OCI-M2 (cell line): ENCODE measurements around the gene TMEM134.

Source experiments
- DNase-seq: peaks from one replicate; lab custom pipeline; 2025; ENCODE audit not compliant: unreplicated experiment; lab: John Stamatoyannopoulos, UW

Gene TMEM134

GRCh38 chr11:67463680-67464410 lies 5.2 kb downstream of the TMEM134 start:
- no peak for DNase-seq

DNA sequence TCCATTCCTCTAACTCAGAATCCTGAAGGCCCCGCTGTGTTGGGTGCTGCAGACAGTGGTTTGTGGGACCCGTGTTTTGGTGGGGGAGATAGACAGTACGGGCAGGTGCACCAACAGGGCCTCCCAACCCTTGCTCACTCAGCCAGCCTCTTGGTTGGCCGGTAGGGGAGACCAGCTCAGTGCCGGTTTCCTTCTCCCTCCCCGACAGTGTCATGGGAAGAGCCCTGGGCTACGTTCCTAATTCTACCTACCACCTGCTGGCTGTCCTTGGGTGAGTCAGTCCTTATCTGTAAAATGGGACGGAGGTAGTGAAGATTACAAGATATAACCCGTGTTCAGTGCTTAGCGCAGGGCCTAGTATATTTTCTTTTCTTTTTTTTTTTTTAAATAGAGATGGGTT lies 5.9 kb downstream of the TMEM134 start:
- DNase-seq: no peak

GRCh38 chr11:67458266-67458665 lies 10.8 kb downstream of the TMEM134 start:
- DNase-seq: no peak

DNA sequence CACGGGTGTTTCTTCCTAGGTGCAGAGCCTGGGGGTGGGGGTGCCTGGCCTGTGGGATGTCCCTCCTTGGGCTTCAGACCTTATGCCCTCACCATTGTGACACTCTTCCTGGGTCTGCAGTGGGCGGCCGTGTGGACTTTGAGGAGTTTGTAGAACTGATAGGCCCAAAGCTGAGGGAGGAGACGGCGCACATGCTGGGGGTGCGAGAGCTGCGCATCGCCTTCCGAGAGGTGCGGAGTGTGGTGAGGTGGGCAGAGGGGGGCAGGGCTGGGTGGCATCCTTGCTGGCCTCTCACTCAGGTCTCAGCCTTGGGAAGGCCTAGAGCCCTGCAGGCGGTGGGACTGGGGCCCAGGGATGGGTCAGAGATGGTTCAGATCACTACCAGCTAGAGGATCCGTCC lies 11.6 kb downstream of the TMEM134 start:
- no peak for DNase-seq

DNA sequence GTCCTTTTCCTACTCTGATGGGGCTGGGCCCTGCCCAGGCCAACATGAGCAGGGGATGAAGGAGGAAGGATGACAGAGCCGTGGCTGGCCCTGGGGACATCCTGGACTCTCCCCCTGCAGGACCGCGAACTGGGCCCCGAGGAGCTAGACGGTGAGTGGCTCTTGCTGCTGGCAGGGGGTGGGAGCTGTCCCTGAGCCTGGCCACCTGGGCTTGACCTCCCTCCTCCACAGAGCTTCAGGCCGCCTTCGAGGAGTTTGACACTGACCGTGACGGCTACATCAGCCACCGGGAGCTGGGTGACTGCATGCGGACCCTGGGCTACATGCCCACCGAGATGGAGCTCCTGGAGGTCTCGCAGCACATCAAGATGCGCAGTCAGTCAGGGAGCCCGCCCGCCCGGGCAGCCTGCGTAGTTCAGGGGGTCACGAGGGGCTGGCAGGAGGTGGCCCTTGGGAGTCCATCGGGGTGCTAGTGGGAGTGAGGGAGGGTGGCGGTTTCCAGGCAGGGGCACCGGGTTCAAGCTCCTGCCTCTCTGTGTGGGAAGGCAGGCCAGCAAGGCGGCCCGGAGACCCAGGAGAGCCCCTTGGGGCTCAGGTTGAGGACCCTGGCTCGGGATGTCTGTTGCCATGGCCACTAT lies 12.9 kb downstream of the TMEM134 start:
- no peak for DNase-seq

- DNase-seq: no peak
These were observed 14.0 kb downstream of the TMEM134 start, which contains the start of gene CABP4 for GRCh38 chr11:67455054-67455453. Gene CABP4, plus strand, starts transcription at chr11:67455354. Its CDS starts 70 bp downstream, at chr11:67455424.

GRCh38 chr11:67453816-67454732 lies 15.0 kb downstream of the TMEM134 start:
- no peak for DNase-seq

GRCh38 chr11:67452141-67452952 lies 16.7 kb downstream of the TMEM134 start, which contains the start of gene GPR152:
Gene GPR152, minus strand, starts transcription at chr11:67452729. Its CDS starts 5 bp downstream, at chr11:67452724.
- DNase-seq: no peak

DNA sequence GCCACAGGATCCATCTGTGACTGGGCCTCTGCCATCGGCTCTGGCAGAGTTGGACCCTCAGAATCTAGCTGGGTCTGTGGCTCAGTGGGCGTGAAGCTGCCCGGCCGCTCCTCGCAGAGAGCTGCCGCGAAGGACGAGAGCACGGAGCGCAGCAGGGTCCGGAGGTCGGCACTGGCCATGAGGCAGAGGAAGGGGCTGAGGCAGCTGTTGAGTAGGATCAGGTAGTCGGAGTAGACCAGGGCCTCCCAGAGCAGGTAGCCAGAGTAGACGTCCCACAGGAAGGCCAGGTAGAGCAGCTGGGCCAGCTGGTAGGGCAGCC lies 17.4 kb downstream of the TMEM134 start:
- no peak for DNase-seq

GRCh38 chr11:67450796-67451657 lies 18.0 kb downstream of the TMEM134 start:
- no peak for DNase-seq

DNA sequence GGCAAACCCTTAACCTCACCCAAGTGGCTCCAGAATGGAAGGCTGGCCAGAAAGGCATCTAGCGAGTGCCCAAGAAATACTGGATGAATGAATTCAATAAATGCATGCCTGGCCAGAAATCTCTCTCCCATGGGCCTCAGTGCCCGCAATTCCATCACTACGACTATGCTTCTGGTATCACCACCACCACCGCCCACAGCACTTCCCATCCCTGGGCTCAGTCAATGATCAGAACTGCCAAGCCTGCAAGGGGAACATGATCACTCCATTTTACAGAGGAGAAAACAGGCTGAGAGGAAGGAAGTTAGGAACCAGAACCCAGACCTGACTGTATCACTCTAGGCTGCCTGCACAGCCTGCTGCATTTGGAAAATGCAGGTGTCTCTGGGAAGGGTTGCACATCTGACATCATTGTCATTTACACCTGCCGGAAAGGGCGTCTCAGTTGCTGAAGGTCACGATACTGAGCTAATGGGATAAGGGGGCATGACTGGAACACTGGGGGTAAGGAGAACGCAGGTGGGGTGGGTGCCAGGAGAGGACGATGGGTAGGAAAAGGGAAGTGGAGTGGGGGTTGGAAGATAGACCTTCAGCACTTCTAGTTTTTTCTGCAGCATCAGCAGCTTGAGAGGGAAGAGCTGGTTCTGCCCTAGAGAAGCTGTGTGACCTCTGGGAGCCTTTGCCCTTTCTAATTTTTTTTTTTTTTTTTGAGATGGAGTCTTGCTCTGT lies 19.8 kb downstream of the TMEM134 start:
- DNase-seq: no peak

DNA sequence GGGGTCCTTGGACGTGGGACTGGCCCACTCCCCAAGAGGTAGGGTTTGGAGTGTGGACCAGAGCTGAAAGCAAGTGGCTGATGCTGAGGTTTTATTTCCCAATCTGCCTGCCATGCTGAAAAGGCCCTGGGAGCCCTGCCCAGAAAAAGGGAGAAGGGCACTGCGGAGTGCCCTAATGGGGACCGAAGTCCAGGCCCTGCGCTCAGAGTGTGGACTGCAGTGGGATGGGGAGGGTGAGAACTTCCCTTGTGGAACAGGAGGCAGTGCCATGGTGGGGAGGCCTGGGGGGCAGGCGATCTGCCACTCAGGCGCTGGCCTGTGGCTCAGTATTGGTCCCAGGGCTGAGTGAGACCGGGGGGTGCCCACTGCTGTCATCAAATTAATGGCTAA lies 20.8 kb downstream of the TMEM134 start:
- DNase-seq: no peak

- no peak for DNase-seq
These were observed 23.5 kb downstream of the TMEM134 start for GRCh38 chr11:67445515-67445914.

DNA sequence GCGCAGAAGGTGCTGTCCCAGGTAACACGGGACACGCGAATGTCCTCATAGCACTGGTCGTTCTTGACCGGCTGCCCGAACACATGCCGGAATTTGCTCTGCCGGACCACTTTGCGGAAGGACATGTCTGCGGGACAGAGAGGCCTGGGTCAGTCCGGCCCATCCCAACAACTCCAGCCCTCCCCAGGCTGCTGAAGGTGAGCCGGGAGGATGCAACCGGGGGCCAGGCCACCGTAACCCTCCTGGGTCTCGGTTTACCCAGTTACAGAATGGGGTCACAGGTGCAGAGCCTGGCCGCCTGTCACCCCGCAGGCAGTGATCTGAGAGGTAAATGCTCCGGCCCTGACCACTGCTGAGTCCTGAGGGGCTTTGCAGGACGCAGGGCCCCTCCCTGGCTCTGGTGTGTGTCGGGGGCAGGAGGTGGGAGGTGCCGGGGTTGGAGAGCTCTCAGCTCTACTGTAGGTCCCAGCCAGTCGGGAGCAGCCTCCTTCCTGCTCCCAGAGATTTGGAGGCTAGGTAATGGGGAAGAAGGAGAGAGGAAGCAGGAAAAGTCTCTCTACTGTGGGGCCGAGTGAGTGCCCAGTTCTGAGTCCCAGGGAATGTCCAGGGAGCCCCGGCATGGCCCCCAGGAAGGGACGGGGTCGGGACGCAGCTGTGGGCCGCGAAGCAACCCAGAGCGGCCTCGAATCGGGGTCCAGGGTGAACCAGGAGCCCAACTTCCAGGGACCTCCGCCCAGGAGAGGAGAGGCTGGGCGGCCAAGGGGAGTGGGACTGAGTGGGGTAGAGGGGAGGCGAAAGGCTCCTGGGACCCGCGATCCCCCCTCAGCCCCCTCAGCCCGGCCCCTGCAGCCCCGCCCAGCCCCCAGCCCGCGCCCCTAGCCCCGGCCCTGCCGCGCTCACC lies 26.3 kb downstream of the TMEM134 start:
- DNase-seq: no peak

- DNase-seq: no peak
These were observed 27.2 kb downstream of the TMEM134 start for GRCh38 chr11:67441731-67442351.

DNA sequence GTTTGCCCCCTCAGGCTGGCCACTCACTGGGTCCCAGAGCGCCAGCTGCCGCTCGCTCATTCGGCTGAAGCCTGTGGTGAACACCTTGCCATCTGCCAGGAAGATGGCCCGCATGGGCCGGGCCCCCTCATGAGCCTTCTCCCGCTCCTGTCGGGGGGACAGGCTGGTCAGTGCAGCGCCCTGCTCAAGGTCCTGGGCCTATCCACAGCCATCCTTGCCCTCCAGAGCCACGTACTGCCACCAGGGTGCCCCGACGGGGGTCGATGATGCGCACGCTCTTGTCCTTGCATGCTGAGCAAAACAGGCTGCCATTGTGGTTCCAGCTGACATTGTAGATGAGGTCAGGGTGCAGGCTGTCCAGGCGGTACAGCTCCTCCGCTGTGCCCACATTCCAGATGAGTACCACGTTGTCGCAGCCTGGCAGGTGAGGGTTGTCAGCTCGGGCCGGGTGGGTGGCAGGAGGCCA lies 27.9 kb downstream of the TMEM134 start:
- DNase-seq: no peak

DNA sequence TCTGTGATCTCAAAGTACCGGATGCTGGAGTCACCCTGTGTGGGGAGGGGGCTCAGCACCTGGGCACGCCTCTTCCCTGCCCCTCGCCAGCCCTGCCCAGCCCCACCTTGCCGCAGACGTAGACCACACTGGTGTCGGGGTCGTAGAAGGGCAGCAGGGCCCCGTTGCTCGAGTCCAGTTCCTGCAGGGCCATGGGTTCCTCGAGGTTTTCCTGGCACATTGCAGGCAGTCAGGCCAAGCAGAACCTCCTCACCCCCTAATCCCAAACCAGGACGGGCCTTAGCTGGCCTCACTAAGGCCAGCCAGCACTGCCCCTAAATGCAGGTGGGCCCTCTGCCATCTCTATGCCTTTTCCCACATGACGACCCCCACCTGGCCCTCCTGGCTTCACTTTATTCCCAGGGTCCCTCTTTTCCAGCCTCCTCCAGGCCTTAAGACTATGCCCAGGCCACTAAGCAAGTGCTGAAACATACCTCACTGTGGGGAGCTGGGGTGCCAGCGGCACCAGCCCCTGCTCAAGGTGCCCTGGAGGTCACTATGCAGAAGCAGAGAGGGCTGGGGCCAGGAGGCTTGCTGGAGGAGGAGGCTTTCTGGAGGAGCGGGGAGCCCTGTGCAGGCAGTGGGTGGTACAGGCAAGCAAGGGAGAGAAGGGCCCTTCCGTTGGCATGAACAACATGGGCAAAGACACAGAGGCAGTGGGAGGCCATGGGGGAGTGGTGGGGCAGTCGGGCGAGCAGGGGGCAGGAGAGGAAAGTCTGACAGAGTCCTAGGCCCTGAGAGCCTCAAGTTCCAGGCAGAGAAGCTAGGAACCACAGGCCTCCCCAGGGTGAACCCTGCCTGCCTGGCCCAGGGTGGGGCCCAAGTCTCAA lies 28.6 kb downstream of the TMEM134 start:
- no peak for DNase-seq
